Effector memory CD4-positive, alpha-beta T cell (primary cell): ENCODE results near the gene LMF2.
"Not testable (repeated sequence)": the region's sequence is repeated elsewhere in the genome, so short reads cannot be mapped to it uniquely, and the experiment has no call there.

ENCODE experiments used
- DNase-seq, 3 donors: peaks; one replicate each; pipeline ENCODE4 v3.0.0-alpha.2; 2020
- H3K27ac ChIP-seq: 2 replicates; pipeline ENCODE4 v1.7.0; 2013; ENCODE audit warnings: mild to moderate bottlenecking, low read length, moderate library complexity; ENCODE audit not compliant: insufficient read depth, poor library complexity, severe bottlenecking
- H3K27me3 ChIP-seq: replicated peaks from 2 replicates; pipeline ENCODE4 v1.7.0; 2013; ENCODE audit warnings: mild to moderate bottlenecking, low read length; ENCODE audit not compliant: insufficient read depth, control insufficient read depth, poor library complexity, severe bottlenecking
- H3K36me3 ChIP-seq: 2 replicates; pipeline ENCODE4 v1.7.0; 2013; ENCODE audit warnings: mild to moderate bottlenecking, low read length, moderate library complexity; ENCODE audit not compliant: control insufficient read depth, insufficient read depth
- H3K4me1 ChIP-seq: 2 replicates; pipeline ENCODE4 v1.7.0; 2013; ENCODE audit warnings: low read length, mild to moderate bottlenecking; ENCODE audit not compliant: control insufficient read depth, insufficient read depth, poor library complexity, severe bottlenecking
- H3K4me3 ChIP-seq: 2 replicates; pipeline ENCODE4 v1.7.0; 2013; ENCODE audit warnings: low read length, low read depth, mild to moderate bottlenecking; ENCODE audit not compliant: insufficient read depth, poor library complexity, severe bottlenecking
- H3K9me3 ChIP-seq: 2 replicates; pipeline ENCODE4 v1.7.0; 2013; ENCODE audit warnings: mild to moderate bottlenecking, low read length, moderate library complexity; ENCODE audit not compliant: control insufficient read depth

LMF2 gene

DNA sequence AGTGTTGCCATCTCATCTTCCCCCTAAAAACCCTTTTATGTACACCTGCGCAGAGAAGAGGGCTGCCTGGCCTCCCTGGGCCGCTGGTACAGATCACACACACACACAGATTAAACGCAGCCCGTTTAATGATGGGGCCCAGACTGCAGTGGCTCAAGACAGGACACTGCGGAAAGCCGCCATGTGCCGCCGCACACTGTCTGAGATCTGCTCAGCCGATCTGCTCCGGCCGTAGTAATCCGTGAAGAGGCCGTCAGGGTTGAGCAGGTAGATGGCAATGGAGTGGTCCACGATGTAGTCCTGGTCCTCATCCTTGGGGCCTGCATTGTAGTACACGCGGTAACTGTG is 15.9 kb upstream of the LMF2 start:
- Histone ChIP-seq H3K36me3 (peaks cover 37% of the 10 kb centered on the region), H3K27ac (no peak overlapping the region), H3K27me3 (no peaks in the 10 kb centered on the region), H3K4me1 (peaks cover 29% of the 10 kb centered on the region), H3K4me3 (no peak overlapping the region), H3K9me3 (no peaks in the 10 kb centered on the region)
- DNase-seq, result no peak

DNA sequence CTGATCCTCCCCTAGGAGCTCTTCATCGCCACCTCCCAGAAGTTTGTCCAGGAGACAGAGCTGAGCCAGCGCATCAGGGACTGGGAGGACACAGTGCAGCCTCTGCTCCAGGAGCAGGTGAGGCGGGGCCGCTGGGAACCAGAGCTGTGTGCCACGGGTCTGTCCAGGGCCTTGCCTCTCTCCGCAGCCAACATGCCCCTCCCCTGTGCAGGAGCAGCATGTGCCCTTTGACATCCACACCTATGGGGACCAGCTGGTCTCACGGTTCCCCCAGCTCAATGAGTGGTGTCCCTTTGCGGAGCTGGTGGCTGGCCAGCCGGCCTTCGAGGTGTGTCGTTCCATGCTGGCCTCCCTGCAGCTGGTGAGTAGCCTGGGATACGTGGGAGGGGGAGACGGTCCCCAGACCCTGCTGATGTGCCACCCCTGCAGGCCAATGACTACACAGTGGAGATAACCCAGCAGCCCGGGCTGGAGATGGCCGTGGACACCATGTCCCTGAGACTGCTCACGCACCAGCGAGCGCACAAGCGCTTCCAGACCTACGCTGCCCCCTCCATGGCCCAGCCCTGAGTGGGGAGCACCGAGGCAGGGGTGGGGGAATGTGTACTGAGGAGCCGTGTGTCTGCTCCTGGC is 15.4 kb upstream of the LMF2 start:
- H3K4me1 ChIP-seq, result peaks cover 29% of the 10 kb centered on the region
- no peak overlapping the region for H3K4me3 ChIP-seq
- H3K9me3 ChIP-seq, result no peaks in the 10 kb centered on the region
- no peaks in the 10 kb centered on the region for H3K27me3 ChIP-seq
- DNase-seq, result no peak
- no peak overlapping the region for H3K27ac ChIP-seq
- H3K36me3 ChIP-seq, result peaks cover 42% of the 10 kb centered on the region

DNA sequence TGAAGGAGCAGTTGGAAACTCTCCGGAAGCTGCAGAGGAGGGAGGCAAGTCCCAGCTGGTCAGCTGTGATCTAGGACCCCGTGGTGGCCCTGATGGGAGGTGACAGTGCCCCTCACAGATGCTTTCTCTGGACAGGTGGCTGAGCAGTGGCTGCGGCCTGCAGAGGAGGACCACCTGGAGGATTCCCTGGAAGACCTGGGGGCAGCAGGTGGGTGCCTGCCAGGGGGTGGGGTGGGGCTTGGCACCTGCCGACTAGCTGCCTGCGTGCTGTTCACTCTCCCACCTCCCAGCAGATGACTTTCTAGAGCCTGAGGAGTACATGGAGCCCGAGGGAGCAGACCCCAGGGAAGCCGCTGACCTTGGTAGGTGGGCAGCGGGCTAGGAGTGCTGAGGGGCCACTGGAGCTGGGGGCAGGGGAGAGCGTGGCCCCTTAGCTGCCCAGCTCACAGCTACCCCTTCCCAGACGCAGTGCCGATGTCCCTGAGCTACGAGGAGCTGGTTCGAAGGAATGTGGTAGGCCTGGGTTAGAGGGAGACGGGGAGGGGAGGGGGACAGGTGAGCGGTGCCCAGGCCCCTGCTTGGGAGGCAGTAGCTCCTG is 14.8 kb upstream of the LMF2 start:
- Histone ChIP-seq H3K4me3 (no peak overlapping the region), H3K4me1 (peaks cover 27% of the 10 kb centered on the region), H3K27ac (no peak overlapping the region), H3K36me3 (peaks cover 48% of the 10 kb centered on the region), H3K27me3 (no peaks in the 10 kb centered on the region), H3K9me3 (no peaks in the 10 kb centered on the region)
- no peak for DNase-seq

DNA sequence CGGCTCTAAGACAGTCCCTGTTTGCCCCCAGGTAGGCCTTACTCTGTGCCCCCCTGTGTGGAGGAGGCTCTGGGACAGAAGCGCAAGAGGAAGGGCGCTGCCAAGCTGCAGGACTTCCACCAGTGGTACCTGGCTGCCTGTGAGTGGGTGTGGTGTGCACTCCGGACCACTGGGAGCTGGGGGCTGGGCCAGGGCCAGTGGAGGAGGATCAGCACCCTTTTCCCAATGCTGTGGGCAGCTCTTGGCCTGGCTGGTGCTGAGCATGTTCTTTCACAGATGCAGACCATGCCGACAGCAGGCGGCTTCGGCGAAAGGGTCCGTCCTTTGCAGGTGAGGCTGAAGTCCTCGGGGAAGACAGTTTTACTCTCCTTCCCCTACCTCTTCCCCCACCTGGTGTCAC is 14.2 kb upstream of the LMF2 start:
- Histone ChIP-seq H3K4me1 (peaks cover 21% of the 10 kb centered on the region), H3K9me3 (no peaks in the 10 kb centered on the region), H3K27ac (no peak overlapping the region), H3K27me3 (no peaks in the 10 kb centered on the region), H3K36me3 (peaks cover 54% of the 10 kb centered on the region), H3K4me3 (no peak overlapping the region)
- DNase-seq, result no peak

DNA sequence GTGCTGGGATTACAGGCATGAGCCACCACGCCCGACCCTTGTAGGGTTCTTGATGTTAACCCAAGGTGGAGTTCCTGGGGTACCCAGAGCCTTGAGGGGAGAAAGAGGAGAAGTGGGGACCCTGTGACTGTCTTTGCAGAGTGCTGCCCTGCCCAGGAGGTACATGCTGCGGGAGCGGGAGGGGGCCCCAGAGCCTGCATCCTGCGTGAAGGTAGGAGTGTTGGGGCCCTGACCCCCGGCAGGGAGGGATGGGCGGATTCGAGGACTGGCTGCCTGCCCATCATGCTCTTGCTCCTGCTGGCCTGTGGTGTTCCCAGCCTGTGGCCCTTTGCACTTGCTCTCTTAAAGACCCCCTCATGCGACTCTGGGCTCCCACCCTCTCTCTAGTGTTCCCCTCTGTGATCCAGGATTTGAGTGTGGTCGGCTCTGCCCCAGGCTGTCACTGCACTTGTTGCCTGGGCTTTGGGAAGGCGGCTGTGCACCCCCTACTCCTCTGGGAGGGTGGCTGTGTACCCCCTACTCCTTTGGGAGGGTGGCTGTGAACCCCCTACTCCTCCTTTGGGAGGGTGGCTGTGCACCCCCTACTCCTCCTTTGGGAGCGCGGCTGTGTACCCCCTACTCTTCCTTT is 13.4 kb upstream of the LMF2 start:
- no peak for DNase-seq
- peaks cover 15% of the 10 kb centered on the region for H3K4me1 ChIP-seq
- H3K36me3 ChIP-seq, result peaks cover 57% of the 10 kb centered on the region
- no peak overlapping the region for H3K27ac ChIP-seq
- no peak overlapping the region for H3K4me3 ChIP-seq
- H3K9me3 ChIP-seq, result no peaks in the 10 kb centered on the region
- H3K27me3 ChIP-seq, result no peaks in the 10 kb centered on the region

DNA sequence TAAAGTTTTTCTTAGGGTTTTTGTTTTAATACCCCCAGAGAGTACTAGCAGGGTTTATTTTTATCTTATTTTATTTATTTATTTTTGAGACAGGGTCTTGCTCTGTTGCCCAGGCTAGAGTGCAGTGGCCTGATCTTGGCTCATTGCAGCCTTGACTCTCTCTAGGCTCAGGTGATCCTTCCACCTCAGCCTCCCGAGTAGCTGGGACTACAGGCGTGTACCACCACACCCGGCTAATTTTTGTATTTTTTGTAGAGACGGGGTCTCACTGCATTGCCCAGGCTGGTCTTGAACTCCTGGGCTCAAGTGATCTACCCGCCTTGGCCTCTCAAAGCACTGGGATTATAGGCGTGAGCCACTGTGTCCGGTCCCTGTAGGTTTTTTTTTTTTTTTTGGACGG is 12.7 kb upstream of the LMF2 start:
- H3K36me3 ChIP-seq, result peaks cover 57% of the 10 kb centered on the region
- not testable (repeated sequence) for H3K27ac ChIP-seq, H3K9me3 ChIP-seq, H3K4me3 ChIP-seq, H3K27me3 ChIP-seq, DNase-seq
- peaks cover 13% of the 10 kb centered on the region for H3K4me1 ChIP-seq

DNA sequence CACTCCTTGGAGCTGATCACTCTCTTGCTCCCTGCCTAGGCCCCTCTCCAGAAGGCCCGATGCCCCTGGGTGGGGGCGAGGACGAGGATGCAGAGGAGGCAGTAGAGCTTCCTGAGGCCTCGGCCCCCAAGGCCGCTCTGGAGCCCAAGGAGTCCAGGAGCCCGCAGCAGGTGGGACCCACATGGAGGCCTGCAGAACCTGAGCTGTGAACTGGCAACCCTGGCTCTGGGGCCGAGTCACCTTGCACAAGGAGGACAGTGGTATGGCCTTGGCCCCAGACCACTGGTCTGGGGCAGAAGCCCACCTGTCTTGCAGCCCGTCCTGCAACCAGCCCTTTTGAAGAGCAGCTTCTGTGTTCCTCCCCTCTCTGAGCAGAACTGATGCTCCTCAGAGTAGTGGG is 11.6 kb upstream of the LMF2 start:
- no peak overlapping the region for H3K4me3 ChIP-seq
- H3K36me3 ChIP-seq, result peaks cover 63% of the 10 kb centered on the region
- H3K4me1 ChIP-seq, result peaks cover 2% of the 10 kb centered on the region
- no peak for DNase-seq
- H3K27me3 ChIP-seq, result no peaks in the 10 kb centered on the region
- no peak overlapping the region for H3K27ac ChIP-seq
- no peaks in the 10 kb centered on the region for H3K9me3 ChIP-seq

DNA sequence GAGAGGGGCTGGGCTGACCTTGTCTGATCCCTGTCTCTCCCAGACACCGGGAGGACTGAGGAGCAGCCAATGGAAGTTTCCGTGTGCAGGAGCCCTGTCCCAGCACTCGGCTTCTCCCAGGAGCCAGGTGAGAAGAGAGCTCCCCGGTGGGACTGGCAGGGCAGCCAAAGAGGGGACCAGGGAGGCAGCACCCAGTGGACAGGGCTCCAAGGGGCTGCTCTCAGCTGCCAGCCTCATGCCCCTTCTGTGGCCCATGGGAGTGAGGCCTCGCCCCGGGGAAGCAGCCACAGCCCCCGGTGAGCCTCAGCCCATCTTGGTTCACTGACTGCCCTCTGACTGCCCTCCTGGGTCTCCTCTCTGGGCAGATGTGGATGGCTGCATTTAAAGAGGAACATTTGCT is 11.1 kb upstream of the LMF2 start:
- no peaks in the 10 kb centered on the region for H3K9me3 ChIP-seq
- peaks cover 63% of the 10 kb centered on the region for H3K36me3 ChIP-seq
- H3K4me1 ChIP-seq, result no peaks in the 10 kb centered on the region
- H3K4me3 ChIP-seq, result no peak overlapping the region
- no peaks in the 10 kb centered on the region for H3K27me3 ChIP-seq
- no peak for DNase-seq
- H3K27ac ChIP-seq, result no peak overlapping the region

DNA sequence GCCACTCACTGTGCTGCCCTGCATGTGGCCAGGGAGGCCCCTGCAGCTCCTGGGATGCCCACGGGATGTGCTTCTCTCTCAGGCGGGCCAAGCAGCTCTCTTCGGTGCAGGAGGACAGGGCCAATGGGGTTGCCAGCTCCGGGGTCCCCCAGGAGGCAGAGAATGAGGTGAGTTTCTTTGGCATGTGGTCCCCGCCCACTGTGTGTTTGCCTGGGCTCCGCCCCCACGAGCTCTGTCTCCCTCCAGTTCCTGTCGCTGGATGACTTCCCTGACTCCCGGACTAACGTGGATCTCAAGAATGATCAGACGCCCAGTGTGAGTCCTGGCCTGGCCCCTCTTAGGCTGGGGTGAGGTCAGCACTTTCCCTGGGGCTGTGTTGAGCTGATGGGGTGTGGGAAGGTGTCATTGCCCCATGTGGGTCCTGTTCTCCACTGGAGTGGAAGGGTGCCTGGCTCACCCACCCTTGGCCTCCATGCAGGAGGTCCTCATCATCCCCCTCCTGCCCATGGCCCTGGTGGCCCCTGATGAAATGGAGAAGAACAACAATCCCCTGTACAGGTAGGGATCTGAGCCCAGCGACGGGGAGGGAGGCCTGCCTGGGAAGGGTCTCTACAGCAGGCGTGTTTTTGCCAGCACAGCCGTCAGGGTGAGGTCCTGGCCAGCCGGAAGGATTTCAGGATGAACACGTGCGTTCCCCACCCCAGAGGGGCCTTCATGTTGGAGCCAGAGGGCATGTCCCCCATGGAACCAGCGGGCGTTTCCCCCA is 10.2 kb upstream of the LMF2 start:
- no peaks in the 10 kb centered on the region for H3K4me1 ChIP-seq
- H3K27ac ChIP-seq, result no peak overlapping the region
- no peak overlapping the region for H3K4me3 ChIP-seq
- no peaks in the 10 kb centered on the region for H3K27me3 ChIP-seq
- H3K36me3 ChIP-seq, result peaks cover 58% of the 10 kb centered on the region
- H3K9me3 ChIP-seq, result no peaks in the 10 kb centered on the region
- no peak for DNase-seq

DNA sequence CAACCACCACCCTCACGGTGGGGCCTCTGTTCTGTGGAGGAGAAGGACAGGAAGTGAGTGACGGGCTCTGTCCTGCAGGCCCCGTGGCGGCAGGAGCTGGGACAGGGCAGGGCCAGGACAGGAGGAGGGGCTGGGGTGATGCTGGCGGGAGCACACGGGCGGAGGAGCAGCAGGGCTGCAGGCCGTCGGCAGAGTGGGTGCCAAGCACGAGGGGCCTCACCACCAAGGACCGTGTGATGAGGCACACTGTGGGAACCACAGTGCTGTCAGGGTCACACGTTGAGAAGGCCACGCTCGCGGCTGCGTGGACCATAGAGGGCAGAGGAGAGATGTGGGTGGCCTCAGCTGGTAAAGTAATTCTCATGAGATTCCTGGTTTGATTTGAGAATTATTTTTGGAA is 9.4 kb upstream of the LMF2 start:
- Histone ChIP-seq H3K36me3 (peaks cover 56% of the 10 kb centered on the region), H3K27me3 (no peaks in the 10 kb centered on the region), H3K9me3 (no peaks in the 10 kb centered on the region), H3K4me1 (no peaks in the 10 kb centered on the region), H3K4me3 (no peak overlapping the region), H3K27ac (no peak overlapping the region)
- DNase-seq, result no peak
